ENCODE results near the gene CCDC154. TPM values are rescaled to one million over a fixed set of nuclear protein-coding genes. Genes with fewer than 3 reads are reported as not detected.
A peak's percentile ranks its signal among the peaks of the same experiment; 100 is the strongest.

Gene CCDC154, protein sequence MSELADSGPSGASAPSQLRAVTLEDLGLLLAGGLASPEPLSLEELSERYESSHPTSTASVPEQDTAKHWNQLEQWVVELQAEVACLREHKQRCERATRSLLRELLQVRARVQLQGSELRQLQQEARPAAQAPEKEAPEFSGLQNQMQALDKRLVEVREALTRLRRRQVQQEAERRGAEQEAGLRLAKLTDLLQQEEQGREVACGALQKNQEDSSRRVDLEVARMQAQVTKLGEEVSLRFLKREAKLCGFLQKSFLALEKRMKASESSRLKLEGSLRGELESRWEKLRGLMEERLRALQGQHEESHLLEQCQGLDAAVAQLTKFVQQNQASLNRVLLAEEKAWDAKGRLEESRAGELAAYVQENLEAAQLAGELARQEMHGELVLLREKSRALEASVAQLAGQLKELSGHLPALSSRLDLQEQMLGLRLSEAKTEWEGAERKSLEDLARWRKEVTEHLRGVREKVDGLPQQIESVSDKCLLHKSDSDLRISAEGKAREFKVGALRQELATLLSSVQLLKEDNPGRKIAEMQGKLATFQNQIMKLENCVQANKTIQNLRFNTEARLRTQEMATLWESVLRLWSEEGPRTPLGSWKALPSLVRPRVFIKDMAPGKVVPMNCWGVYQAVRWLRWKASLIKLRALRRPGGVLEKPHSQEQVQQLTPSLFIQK
- 1 to 10 TPM; 1.8 to 2.0 TPM for total RNA-seq
- polyA plus RNA-seq, result 1 to 10 TPM; 3.8 to 9.6 TPM
- long read RNA-seq, donor 1, partial matches to known transcripts, result 1 of 1 reads
- long read RNA-seq, donor 1, other reads (novel, unspliced or antisense), result 0 of 1 reads
- long read RNA-seq, donor 2, result 0 reads

DNA sequence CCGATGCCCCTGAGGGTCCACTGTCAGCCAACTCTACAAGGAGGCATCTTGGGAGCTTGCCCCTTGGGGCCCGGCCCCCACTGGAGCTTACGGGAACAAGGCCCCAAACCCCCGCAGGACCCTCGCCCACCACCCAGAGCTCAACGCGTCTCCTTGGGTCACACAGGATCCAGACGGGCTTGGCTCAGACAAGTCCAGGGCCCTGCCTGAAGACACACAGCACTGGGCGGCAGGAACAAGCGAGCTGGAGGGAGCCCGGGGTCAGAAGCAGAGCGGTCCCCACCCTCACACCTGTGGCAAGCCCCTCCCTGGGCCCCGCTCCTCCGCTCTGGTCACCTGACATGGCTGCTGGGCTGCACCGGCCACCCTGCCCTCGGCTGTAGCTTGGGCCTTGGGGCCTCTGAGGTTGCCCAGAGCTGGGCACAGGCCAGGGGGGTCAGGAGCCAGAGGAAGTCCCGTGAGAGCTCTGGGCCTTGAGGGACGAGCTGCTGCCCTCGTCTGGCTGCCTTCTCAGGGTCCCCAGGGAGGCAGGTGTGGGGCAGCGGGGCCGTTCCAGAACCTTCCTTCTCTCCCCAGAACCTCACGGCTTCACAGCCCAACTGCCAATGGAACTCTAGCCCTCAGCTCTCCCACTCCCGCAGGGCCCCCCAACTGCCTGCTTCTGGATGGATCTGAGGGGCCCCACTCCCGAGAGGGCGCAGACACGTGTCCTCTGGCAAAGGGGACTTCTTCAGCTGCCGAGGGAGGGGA lies at the start of gene CCDC154:
Gene CCDC154, minus strand, starts transcription at position 577 of the 750 bp plus-strand sequence. Its CDS starts 234 bp downstream, at position 343.
- Histone ChIP-seq H3K27me3 (ENCODE audit: control insufficient read depth in 1 of 2, insufficient read depth in 2 of 2, low read length in 1 of 2) (no peaks in the 10 kb centered on the region), H3K9me3 (ENCODE audit: control insufficient read depth, low read length) (no peaks in the 10 kb centered on the region), H3K36me3 (ENCODE audit: control insufficient read depth in 1 of 2, insufficient read depth in 2 of 2, low read length in 1 of 2) (no peaks in the 10 kb centered on the region), H3K4me3 (ENCODE audit: low read length in 2 of 2) (no peak within 1 kb of the TSS), H3K4me1 (ENCODE audit: control insufficient read depth in 1 of 2, insufficient read depth in 2 of 2, low read length in 2 of 2) (no peaks in the 10 kb centered on the region), H3K27ac (ENCODE audit: low read depth in 1 of 2, low read length in 2 of 2) (no peak within 1 kb of the TSS)
- WGBS, 2 donors, result 70 to 72% methylated on average over 23 to 27 of the region's 27 CpGs
- intact Hi-C loops (cut with DNase I), result loop anchor here in 1 of 2 donors (2.0 kb wide), 1 partner anchor 49 kb away; no protein-coding TSS in a partner anchor
- no peak for DNase-seq
- ATAC-seq (ENCODE audit: low FRiP score), result no peak

DNA sequence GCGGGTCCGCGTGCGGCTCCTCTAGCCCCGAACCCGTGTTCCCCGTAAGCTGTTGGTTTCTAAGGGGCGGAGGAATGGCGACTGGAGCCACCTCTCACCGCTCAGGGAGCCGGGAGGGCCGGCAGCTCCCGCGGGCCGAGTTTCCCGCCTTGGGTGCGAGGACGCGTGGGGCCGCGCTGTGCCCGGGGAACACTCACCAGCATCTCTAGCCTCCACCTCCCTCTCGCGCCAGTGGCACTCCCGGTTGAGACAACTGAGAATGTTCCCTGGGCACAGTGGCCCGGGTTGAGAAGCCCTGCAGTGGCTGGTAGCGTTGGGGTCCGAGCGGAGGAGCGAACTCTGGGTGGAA lies 49.4 kb upstream of the CCDC154 start:
- H3K4me1 ChIP-seq (ENCODE audit: control insufficient read depth in 1 of 2, insufficient read depth in 2 of 2, low read length in 2 of 2), result no peaks in the 10 kb centered on the region
- 0 to 1% methylated on average over 28 to 30 of the region's 30 CpGs for WGBS, 2 donors
- DNase-seq, result peak; percentile 45 to 80
- H3K27ac ChIP-seq (ENCODE audit: low read depth in 1 of 2, low read length in 2 of 2), result no peak overlapping the region
- H3K4me3 ChIP-seq (ENCODE audit: low read length in 2 of 2), result peak overlapping the region; percentile 66 to 74
- H3K36me3 ChIP-seq (ENCODE audit: control insufficient read depth in 1 of 2, insufficient read depth in 2 of 2, low read length in 1 of 2), result no peaks in the 10 kb centered on the region
- intact Hi-C loops (cut with DNase I), result loop anchor here (1.0 to 10.0 kb wide), 5 partner anchors 54 to 214 kb away; partner anchors contain the start of gene MAPK8IP3 (in 1 of the 2)
- H3K27me3 ChIP-seq (ENCODE audit: control insufficient read depth in 1 of 2, insufficient read depth in 2 of 2, low read length in 1 of 2), result no peaks in the 10 kb centered on the region
- peak; percentile 3 for ATAC-seq (ENCODE audit: low FRiP score)
- H3K9me3 ChIP-seq (ENCODE audit: control insufficient read depth, low read length), result no peaks in the 10 kb centered on the region

DNA sequence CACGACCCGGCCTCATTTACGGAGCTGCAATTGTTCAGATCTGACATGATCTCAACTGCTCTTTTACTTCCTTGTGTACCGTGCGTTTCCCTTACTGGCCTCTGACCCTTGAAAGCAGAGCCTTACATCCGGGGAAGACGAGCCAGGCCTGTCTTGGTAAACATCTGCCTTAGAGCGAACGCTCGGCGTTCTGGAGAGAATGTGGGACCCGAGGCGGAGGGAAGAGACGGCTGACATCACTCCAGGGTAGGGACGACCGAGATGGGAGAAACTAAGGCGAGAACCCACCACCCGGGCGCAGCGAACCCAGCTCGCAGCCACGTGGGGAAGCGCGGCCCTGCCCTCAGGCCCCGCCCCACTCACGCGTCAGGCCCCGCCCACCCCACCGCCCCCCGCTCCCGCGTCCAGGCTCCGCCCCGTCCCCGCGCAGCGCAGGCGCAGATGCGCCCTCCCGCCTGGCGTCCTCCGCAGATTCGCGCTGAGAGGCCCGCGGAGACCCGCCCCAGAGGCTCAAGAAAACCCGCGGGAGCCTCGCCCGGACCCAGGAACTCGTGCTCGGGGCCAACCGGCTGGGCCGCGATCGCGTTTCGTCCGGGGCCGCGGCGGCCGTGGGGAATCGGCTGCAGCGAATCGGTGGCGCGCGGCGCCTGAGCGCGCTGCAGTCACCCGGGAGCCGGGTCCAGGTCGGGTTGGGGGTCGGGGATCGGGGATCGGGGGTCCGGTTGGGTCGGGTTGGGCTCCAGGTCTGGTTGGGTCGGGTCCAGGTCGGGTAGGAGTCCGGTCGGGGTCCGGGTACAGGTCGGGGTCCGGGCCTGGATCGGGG lies 48.8 kb upstream of the CCDC154 start, which contains the start of gene TELO2:
Gene TELO2, plus strand, starts transcription at position 438 of the 823 bp plus-strand sequence. CDS start 922 bp downstream, outside the sequence.
- intact Hi-C loops (cut with DNase I), result loop anchor here (1.0 to 10.0 kb wide), 4 partner anchors 54 to 214 kb away; partner anchors contain the start of gene MAPK8IP3 (in 1 of the 2)
- H3K4me3 ChIP-seq (ENCODE audit: low read length in 2 of 2), result peak within 1 kb of the TSS; percentile 66 to 74
- no peaks in the 10 kb centered on the region for H3K36me3 ChIP-seq (ENCODE audit: control insufficient read depth in 1 of 2, insufficient read depth in 2 of 2, low read length in 1 of 2)
- no peaks in the 10 kb centered on the region for H3K4me1 ChIP-seq (ENCODE audit: control insufficient read depth in 1 of 2, insufficient read depth in 2 of 2, low read length in 2 of 2)
- ATAC-seq (ENCODE audit: low FRiP score) (peak; percentile 91), DNase-seq (peak; percentile 87 to 95)
- peak within 1 kb of the TSS in 1 of 2 donors; percentile 22 for H3K27ac ChIP-seq (ENCODE audit: low read depth in 1 of 2, low read length in 2 of 2)
- no peaks in the 10 kb centered on the region for H3K9me3 ChIP-seq (ENCODE audit: control insufficient read depth, low read length)
- no peaks in the 10 kb centered on the region for H3K27me3 ChIP-seq (ENCODE audit: control insufficient read depth in 1 of 2, insufficient read depth in 2 of 2, low read length in 1 of 2)
- WGBS, 2 donors, result 2% methylated on average over 78 to 89 of the region's 89 CpGs

DNA sequence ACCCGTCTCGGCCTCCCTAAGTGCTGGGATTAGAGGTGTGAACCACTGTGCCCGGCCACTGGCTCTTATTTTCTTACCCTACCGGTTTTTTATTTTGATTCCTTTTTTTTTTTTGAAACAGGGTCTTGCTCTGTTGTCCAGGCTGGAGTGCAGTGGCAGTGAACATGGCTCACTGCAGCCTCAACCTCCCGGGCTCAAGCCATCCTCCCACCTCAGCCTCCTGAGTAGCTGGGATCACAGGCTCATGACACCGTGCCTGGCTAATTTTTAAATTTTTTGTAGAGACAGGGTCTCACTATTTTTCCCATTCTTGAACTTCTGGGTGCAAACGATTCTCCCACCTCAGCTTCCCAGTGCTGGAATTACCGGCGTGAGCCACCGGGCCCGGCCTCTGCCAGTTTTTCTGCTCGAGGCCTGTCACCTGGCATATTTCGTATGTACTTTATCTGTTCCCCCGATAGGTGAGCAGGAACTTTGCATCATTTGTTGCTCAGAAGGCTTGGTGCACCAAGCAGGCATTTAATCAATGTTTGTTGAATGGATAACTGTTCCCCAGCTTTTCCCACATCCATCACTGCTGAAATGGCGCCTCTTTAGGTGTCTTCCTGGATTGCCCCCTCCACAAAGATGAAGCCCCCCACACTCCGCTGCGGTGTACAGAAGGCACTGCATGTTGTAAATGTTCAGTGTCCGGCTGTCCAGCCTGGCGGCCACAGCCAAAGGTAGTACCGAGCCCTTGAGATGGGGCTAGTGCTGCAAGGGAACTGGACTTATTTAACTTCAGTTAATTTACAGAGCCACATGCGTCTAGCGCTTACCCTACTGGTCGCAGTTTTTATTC lies 47.9 kb upstream of the CCDC154 start:
- Histone ChIP-seq H3K36me3 (ENCODE audit: control insufficient read depth in 1 of 2, insufficient read depth in 2 of 2, low read length in 1 of 2) (no peaks in the 10 kb centered on the region), H3K4me1 (ENCODE audit: control insufficient read depth in 1 of 2, insufficient read depth in 2 of 2, low read length in 2 of 2) (no peaks in the 10 kb centered on the region), H3K4me3 (ENCODE audit: low read length in 2 of 2) (no peak overlapping the region), H3K27me3 (ENCODE audit: control insufficient read depth in 1 of 2, insufficient read depth in 2 of 2, low read length in 1 of 2) (no peaks in the 10 kb centered on the region), H3K9me3 (ENCODE audit: control insufficient read depth, low read length) (no peaks in the 10 kb centered on the region), H3K27ac (ENCODE audit: low read depth in 1 of 2, low read length in 2 of 2) (no peak overlapping the region)
- ATAC-seq (ENCODE audit: low FRiP score) (no peak), DNase-seq (peak; percentile 23 to 72)
- intact Hi-C loops (cut with DNase I), result loop anchor here (5.0 to 10.0 kb wide), 3 partner anchors 55 to 215 kb away; partner anchors contain the start of gene MAPK8IP3 (in 1 of the 2)
- 83 to 85% methylated on average over 23 of the region's 23 CpGs for WGBS, 2 donors

DNA sequence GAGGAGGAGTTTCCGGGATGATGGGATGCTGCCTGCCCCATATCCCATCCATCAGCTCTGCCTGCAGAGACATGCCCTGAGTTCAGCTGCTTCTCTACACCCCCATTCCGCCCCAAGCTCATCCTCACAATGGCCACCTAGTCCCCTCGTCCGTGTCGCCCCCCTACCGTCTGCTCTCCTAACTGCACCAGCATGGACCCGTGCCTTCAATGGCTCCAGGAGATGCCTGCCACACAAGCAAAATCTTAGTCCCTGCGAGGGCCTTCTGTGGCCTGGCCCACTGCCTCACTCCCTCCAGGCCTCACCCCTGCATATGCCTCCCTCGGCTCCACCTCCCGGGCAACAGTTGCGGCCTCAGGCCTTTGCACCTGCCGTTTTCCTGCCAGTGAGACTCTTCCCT lies 47.0 kb upstream of the CCDC154 start:
- WGBS, 2 donors, result 88% methylated on average over 12 of the region's 12 CpGs
- no peak overlapping the region for H3K27ac ChIP-seq (ENCODE audit: low read depth in 1 of 2, low read length in 2 of 2)
- no peak overlapping the region for H3K4me3 ChIP-seq (ENCODE audit: low read length in 2 of 2)
- no peaks in the 10 kb centered on the region for H3K36me3 ChIP-seq (ENCODE audit: control insufficient read depth in 1 of 2, insufficient read depth in 2 of 2, low read length in 1 of 2)
- H3K9me3 ChIP-seq (ENCODE audit: control insufficient read depth, low read length), result no peaks in the 10 kb centered on the region
- intact Hi-C loops (cut with DNase I), result loop anchor here (5.0 to 10.0 kb wide), 3 partner anchors 56 to 216 kb away; partner anchors contain the start of gene MAPK8IP3 (in 1 of the 2)
- DNase-seq (peak; percentile 30 to 61), ATAC-seq (ENCODE audit: low FRiP score) (no peak)
- H3K4me1 ChIP-seq (ENCODE audit: control insufficient read depth in 1 of 2, insufficient read depth in 2 of 2, low read length in 2 of 2), result no peaks in the 10 kb centered on the region
- no peaks in the 10 kb centered on the region for H3K27me3 ChIP-seq (ENCODE audit: control insufficient read depth in 1 of 2, insufficient read depth in 2 of 2, low read length in 1 of 2)

DNA sequence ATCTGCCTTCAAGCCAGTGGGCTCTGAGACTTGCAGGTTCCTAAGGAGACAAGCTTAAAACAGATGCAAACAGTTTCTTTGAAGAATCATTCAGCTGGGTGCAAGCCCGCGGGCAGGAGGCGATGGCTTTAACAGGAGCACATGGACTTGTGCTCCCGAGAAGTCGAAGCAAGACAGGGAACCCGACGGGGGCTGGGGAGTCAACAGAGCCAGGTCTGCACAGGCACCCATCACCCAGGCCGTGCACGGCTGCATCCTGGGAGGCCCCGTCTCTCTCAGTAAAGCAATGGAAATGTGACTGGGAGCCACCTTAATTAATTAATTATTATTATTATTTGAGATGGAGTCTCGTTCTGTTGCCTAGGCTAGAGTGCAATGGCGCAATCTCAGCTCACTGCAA lies 44.7 kb upstream of the CCDC154 start:
- intact Hi-C loops (cut with DNase I), result no loop called here
- Histone ChIP-seq H3K27me3 (ENCODE audit: control insufficient read depth in 1 of 2, insufficient read depth in 2 of 2, low read length in 1 of 2) (no peaks in the 10 kb centered on the region), H3K4me3 (ENCODE audit: low read length in 2 of 2) (no peak overlapping the region), H3K9me3 (ENCODE audit: control insufficient read depth, low read length) (no peaks in the 10 kb centered on the region), H3K36me3 (ENCODE audit: control insufficient read depth in 1 of 2, insufficient read depth in 2 of 2, low read length in 1 of 2) (no peaks in the 10 kb centered on the region), H3K27ac (ENCODE audit: low read depth in 1 of 2, low read length in 2 of 2) (no peak overlapping the region), H3K4me1 (ENCODE audit: control insufficient read depth in 1 of 2, insufficient read depth in 2 of 2, low read length in 2 of 2) (no peaks in the 10 kb centered on the region)
- WGBS, 2 donors, result 90 to 92% methylated on average over 12 of the region's 12 CpGs
- peak in 1 of 2 donors; percentile 68 for DNase-seq
- no peak for ATAC-seq (ENCODE audit: low FRiP score)

DNA sequence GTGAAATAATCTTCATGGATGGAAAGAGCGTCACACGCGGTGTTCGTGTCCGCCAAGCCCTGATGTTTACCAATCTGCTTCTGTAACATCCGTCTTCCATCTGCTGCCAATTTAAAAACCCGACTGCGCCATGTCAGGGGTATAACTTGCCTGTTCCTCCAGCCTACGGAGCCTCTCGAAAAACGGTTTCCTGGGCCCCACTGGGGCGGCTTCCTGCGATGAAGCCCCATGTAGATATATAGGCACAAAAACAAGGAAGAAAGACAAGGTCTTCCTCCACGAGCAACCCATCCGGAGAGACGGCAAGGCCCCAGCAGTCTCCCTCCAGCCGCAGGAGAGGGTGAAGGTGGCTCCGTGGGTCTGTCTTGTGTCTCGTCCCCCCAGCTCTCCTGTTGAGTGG lies 44.3 kb upstream of the CCDC154 start, which contains the start of gene PTX4:
Gene PTX4, minus strand, starts transcription at position 326 of the 400 bp plus-strand sequence. Its CDS starts 35 bp downstream, at position 291.
- H3K4me3 ChIP-seq (ENCODE audit: low read length in 2 of 2), result no peak within 1 kb of the TSS
- DNase-seq, result no peak
- H3K9me3 ChIP-seq (ENCODE audit: control insufficient read depth, low read length), result no peaks in the 10 kb centered on the region
- H3K36me3 ChIP-seq (ENCODE audit: control insufficient read depth in 1 of 2, insufficient read depth in 2 of 2, low read length in 1 of 2), result no peaks in the 10 kb centered on the region
- intact Hi-C loops (cut with DNase I), result no loop called here
- no peak within 1 kb of the TSS for H3K27ac ChIP-seq (ENCODE audit: low read depth in 1 of 2, low read length in 2 of 2)
- H3K4me1 ChIP-seq (ENCODE audit: control insufficient read depth in 1 of 2, insufficient read depth in 2 of 2, low read length in 2 of 2), result no peaks in the 10 kb centered on the region
- WGBS, 2 donors, result 86 to 87% methylated on average over 19 of the region's 19 CpGs
- no peaks in the 10 kb centered on the region for H3K27me3 ChIP-seq (ENCODE audit: control insufficient read depth in 1 of 2, insufficient read depth in 2 of 2, low read length in 1 of 2)
- ATAC-seq (ENCODE audit: low FRiP score), result no peak

Measured in aorta (tissue), 5 donors.